ENCODE data around the gene TEKTIP1. TPM values are rescaled to one million over a fixed set of nuclear protein-coding genes. Genes with fewer than 3 reads are reported as not detected.

TEKTIP1 gene
- total and polyA plus RNA-seq, 2 experiments from 2014 or later = 1.5 TPM; not detected in 1

GRCh38 chr19:3555653-3556422, 16.9 kb downstream of the TEKTIP1 start:
- H3K27ac ChIP-seq = no peak overlapping the region
- no peak for DNase-seq (ENCODE audit: low spot score)
- no peaks in the 10 kb centered on the region for H3K27me3 ChIP-seq
- peaks cover 14% of the 10 kb centered on the region for H3K79me2 ChIP-seq
- H2AFZ ChIP-seq = no peak overlapping the region
- H3K9me3 ChIP-seq (ENCODE audit: low read depth) = no peaks in the 10 kb centered on the region
- H3K4me3 ChIP-seq = no peak overlapping the region
- peaks cover 19% of the 10 kb centered on the region for H3K4me1 ChIP-seq (ENCODE audit: insufficient read depth)
- peak overlapping the region; percentile 97 for H3K4me2 ChIP-seq
- no peak for TF ChIP-seq EZH2 (IDR thresholded peaks at IDR 0.05; ENCODE audit: borderline replicate concordance)
- TF ChIP-seq EZH2phosphoT487 (IDR thresholded peaks at IDR 0.05; ENCODE audit: low read depth, severe bottlenecking, unreplicated experiment) = no peak
- TF ChIP-seq CTCF (IDR thresholded peaks at IDR 0.05; ENCODE audit: poor library complexity) = no peak
- no peaks in the 10 kb centered on the region for H3K36me3 ChIP-seq (replicated peaks; ENCODE audit: insufficient read depth, low read depth)
- no peaks in the 10 kb centered on the region for H3K9me2 ChIP-seq (replicated peaks; ENCODE audit: insufficient read depth)
- whole genome bisulfite sequencing (ENCODE audit: low lambda C conversion rate, missing lambda C conversion rate) = 91% methylated on average over 13 of the region's 15 CpGs
- H4K20me1 ChIP-seq (ENCODE audit: insufficient read depth, poor library complexity, severe bottlenecking) = peaks cover 5% of the 10 kb centered on the region

- Histone ChIP-seq H3K27me3 (no peaks in the 10 kb centered on the region), H3K9me2 (replicated peaks; ENCODE audit: insufficient read depth) (no peaks in the 10 kb centered on the region), H2AFZ (peak overlapping the region; percentile 8), H3K36me3 (replicated peaks; ENCODE audit: insufficient read depth, low read depth) (no peaks in the 10 kb centered on the region), H3K4me2 (peak overlapping the region; percentile 97), H3K4me3 (peak overlapping the region; percentile 88), H4K20me1 (ENCODE audit: insufficient read depth, poor library complexity, severe bottlenecking) (peaks cover 5% of the 10 kb centered on the region), H3K79me2 (peaks cover 14% of the 10 kb centered on the region), H3K4me1 (ENCODE audit: insufficient read depth) (peaks cover 19% of the 10 kb centered on the region), H3K9me3 (ENCODE audit: low read depth) (no peaks in the 10 kb centered on the region), H3K27ac (no peak overlapping the region)
- no peak for TF ChIP-seq EZH2 (IDR thresholded peaks at IDR 0.05; ENCODE audit: borderline replicate concordance)
- TF ChIP-seq CTCF (IDR thresholded peaks at IDR 0.05; ENCODE audit: poor library complexity) = no peak
- no peak for TF ChIP-seq EZH2phosphoT487 (IDR thresholded peaks at IDR 0.05; ENCODE audit: low read depth, severe bottlenecking, unreplicated experiment)
- no peak for DNase-seq (ENCODE audit: low spot score)
- 63% methylated on average over 7 of the region's 9 CpGs for WGBS (ENCODE audit: low lambda C conversion rate, missing lambda C conversion rate)
These were observed 17.5 kb downstream of the TEKTIP1 start for GRCh38 chr19:3556423-3556977.

- H3K27ac ChIP-seq = no peak overlapping the region
These were observed 18.0 kb downstream of the TEKTIP1 start for GRCh38 chr19:3556978-3557460.

More at GRCh38 chr19:3556978-3557460, 18.0 kb downstream of the TEKTIP1 start:
- TF ChIP-seq CTCF (IDR thresholded peaks at IDR 0.05; ENCODE audit: poor library complexity) (no peak), EZH2 (IDR thresholded peaks at IDR 0.05; ENCODE audit: borderline replicate concordance) (no peak), EZH2phosphoT487 (IDR thresholded peaks at IDR 0.05; ENCODE audit: low read depth, severe bottlenecking, unreplicated experiment) (no peak)
- Histone ChIP-seq H3K36me3 (replicated peaks; ENCODE audit: insufficient read depth, low read depth) (no peaks in the 10 kb centered on the region), H3K9me3 (ENCODE audit: low read depth) (no peaks in the 10 kb centered on the region), H4K20me1 (ENCODE audit: insufficient read depth, poor library complexity, severe bottlenecking) (peaks cover 5% of the 10 kb centered on the region), H3K27me3 (no peaks in the 10 kb centered on the region), H3K4me2 (peak overlapping the region; percentile 97), H3K79me2 (peaks cover 14% of the 10 kb centered on the region), H2AFZ (peak overlapping the region; percentile 8), H3K9me2 (replicated peaks; ENCODE audit: insufficient read depth) (no peaks in the 10 kb centered on the region), H3K4me1 (ENCODE audit: insufficient read depth) (peaks cover 19% of the 10 kb centered on the region), H3K4me3 (peak overlapping the region; percentile 88)
- 2% methylated on average over 30 of the region's 60 CpGs for WGBS (ENCODE audit: low lambda C conversion rate, missing lambda C conversion rate)
- peak; percentile 80 for DNase-seq (ENCODE audit: low spot score)
